NT2/D1 (cell line): ENCODE measurements around the gene U2AF1L4.

Experiments used
- SUZ12 ChIP-seq: IDR thresholded peaks from 2 replicates; pipeline ENCODE4 v1.6.1; 2011; ENCODE audit not compliant: insufficient read length, insufficient read depth; ENCODE audit errors: extremely low read depth
- YY1 ChIP-seq: IDR thresholded peaks from 2 replicates; pipeline ENCODE4 v1.6.1; 2011; ENCODE audit not compliant: insufficient read length, insufficient read depth
- ZNF274 ChIP-seq: IDR thresholded peaks from 2 replicates; pipeline ENCODE4 v1.6.1; 2011; ENCODE audit warnings: mild to moderate bottlenecking, low read depth, low read length

DNA sequence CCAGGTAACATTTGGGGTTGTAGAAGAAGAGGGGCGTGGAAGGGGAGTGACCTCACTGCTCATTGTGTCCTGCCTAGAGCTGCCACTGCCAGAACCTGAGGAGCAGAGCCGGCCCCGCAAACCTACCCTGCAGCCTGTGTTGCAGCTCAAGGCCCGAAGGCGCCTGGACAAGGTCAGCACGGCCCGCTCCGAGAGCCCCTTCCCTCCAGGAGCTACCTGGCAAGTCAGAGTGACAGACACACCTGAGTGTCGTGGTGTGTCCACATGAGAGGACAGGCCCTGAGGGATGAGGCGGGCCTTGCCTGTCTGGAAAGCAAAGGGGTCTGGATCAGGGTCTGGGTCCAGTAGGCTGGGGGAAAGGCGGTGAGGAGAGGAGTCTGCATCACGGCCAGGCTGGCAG is 20.7 kb downstream of the U2AF1L4 start:
- TF ChIP-seq YY1 (no peak), SUZ12 (no peak), ZNF274 (no peak)
